ENCODE measurements around the gene LCE1C.

Gene LCE1C

GRCh38 chr1:152759453-152760173 is 46.8 kb downstream of the LCE1C start:
- no peak for DNase-seq

- no peak for DNase-seq
These were observed 47.8 kb downstream of the LCE1C start for GRCh38 chr1:152758636-152759035.

DNA sequence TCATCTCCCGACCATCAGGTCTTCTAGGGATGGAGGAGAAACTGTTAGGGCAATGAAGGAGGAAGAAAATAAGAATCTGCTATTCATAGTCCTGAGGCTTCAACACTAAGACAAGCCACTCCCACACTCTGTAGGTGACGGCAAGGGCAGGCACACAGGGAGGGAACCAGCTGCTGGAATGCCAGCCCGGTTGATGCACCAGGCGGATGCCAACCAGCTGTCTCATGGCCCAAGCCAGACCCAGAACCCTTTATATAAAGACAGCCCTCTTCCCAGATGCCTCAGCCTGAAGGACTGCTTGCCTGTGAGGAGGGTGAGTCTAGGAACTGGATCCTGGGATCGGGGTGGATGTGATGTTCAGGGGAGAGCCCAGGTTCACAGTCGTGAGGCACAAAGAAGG is 48.7 kb downstream of the LCE1C start, which contains the start of gene KPRP:
Gene KPRP (plus strand): TSS at position 279 of the 400 bp plus-strand sequence. CDS start 1,564 bp downstream, outside the sequence.
- no peak for DNase-seq

GRCh38 chr1:152756872-152757271 is 49.6 kb downstream of the LCE1C start:
- DNase-seq, result no peak
